PC-9 (cell line): ENCODE measurements around the gene KMT2A. TPM values are rescaled to one million over a fixed set of nuclear protein-coding genes. Genes with fewer than 3 reads are reported as not detected.

Experiments
- BruUV-seq: library from RNA; stranded (reverse); fragments of 400-500 nt; replicated peaks from 2 replicates; lab custom pipeline; 2021; lab: Mats Ljungman, UMichigan
- CTCF ChIA-PET: fragments of 300-600 bp; sonication (Branson Sonifier 250); formaldehyde crosslinking; loops from one replicate; lab custom pipeline; 2022; ENCODE audit warnings: antibody characterized with exemption; lab: Charles Lee
- POLR2A ChIA-PET: fragments of 300-600 bp; sonication (Branson Sonifier 250); formaldehyde crosslinking; loops from one replicate; lab custom pipeline; 2022; ENCODE audit warnings: antibody characterized with exemption; ENCODE audit not compliant: unreplicated experiment; lab: Charles Lee
- DNase-seq, 2 experiments: peaks; one replicate each; pipeline versions ENCODE4 v3.0.0 to v3.0.0-alpha.2; 2015 to 2022; ENCODE audit warnings: mixed read lengths in 1 of 2
- H2AFZ ChIP-seq: fragments of 200-600 bp; sonication (generic); 2 replicates; pipeline ENCODE4 v1.8.1; 2017; ENCODE audit warnings: antibody characterized with exemption
- H3F3A ChIP-seq: fragments of 200-600 bp; sonication (generic); 2 replicates; pipeline ENCODE4 v1.8.1; 2017; ENCODE audit warnings: antibody characterized with exemption, mild to moderate bottlenecking, low read depth; ENCODE audit not compliant: insufficient read depth
- H3K27ac ChIP-seq: fragments of 200-600 bp; sonication (generic); 2 replicates; pipeline ENCODE4 v1.6.1; 2016; ENCODE audit warnings: mixed run types
- H3K27me3 ChIP-seq: fragments of 200-600 bp; sonication (generic); 2 replicates; pipeline ENCODE4 v1.6.1; 2016; ENCODE audit warnings: low read depth, mixed run types; ENCODE audit not compliant: insufficient read depth
- H3K36me3 ChIP-seq: fragments of 200-600 bp; sonication (generic); 2 replicates; pipeline ENCODE4 v1.6.1; 2016; ENCODE audit warnings: low read depth, mixed run types
- H3K4me1 ChIP-seq: fragments of 200-600 bp; sonication (generic); replicated peaks from 2 replicates; pipeline ENCODE4 v1.6.1; 2016; ENCODE audit warnings: mixed run types; ENCODE audit not compliant: insufficient read depth
- H3K4me2 ChIP-seq: fragments of 200-600 bp; sonication (generic); 2 replicates; pipeline ENCODE4 v1.6.1; 2017; ENCODE audit warnings: mixed run types
- H3K4me3 ChIP-seq: fragments of 200-600 bp; sonication (generic); 2 replicates; pipeline ENCODE4 v1.6.1; 2016; ENCODE audit warnings: mixed run types
- H3K79me2 ChIP-seq: fragments of 200-600 bp; sonication (generic); 2 replicates; pipeline ENCODE4 v1.6.1; 2017; ENCODE audit warnings: low read depth, mixed run types
- H3K9me2 ChIP-seq: fragments of 200-600 bp; sonication (generic); 2 replicates; pipeline ENCODE4 v1.8.1; 2017; ENCODE audit warnings: mild to moderate bottlenecking; ENCODE audit not compliant: insufficient read depth
- H3K9me3 ChIP-seq: fragments of 200-600 bp; sonication (generic); 2 replicates; pipeline ENCODE4 v1.8.1; 2016; ENCODE audit warnings: low read depth; ENCODE audit not compliant: insufficient read depth
- H4K20me1 ChIP-seq: fragments of 200-600 bp; sonication (generic); 2 replicates; pipeline ENCODE4 v1.8.1; 2017; ENCODE audit not compliant: insufficient read depth
- CTCF ChIP-seq: fragments of 200-600 bp; sonication (generic); conservative IDR thresholded peaks from 2 replicates; pipeline ENCODE4 v1.6.1; 2017; ENCODE audit warnings: mixed run types, antibody characterized with exemption, mild to moderate bottlenecking, moderate library complexity
- EZH2 ChIP-seq: fragments of 200-600 bp; sonication (generic); IDR thresholded peaks from 2 replicates; pipeline ENCODE4 v1.8.0; 2017; ENCODE audit warnings: antibody characterized with exemption, low read depth
- intact Hi-C: fragments of 100-400 bp; cut with micrococcal nuclease; formaldehyde crosslinking; loops from one replicate; pipeline ENCODE4 v1.10.0; 2022; ENCODE audit not compliant: unreplicated experiment
- total RNA-seq: library from RNA; stranded (reverse); gene quantifications from 2 replicates; pipeline ENCODE4 v1.2.3, GENCODE V29; 2021

The KMT2A gene
- total RNA-seq, 1 experiment from 2014 or later = 80.3 TPM

GRCh38 chr11:118572061-118572980 lies 136.0 kb downstream of the KMT2A start, which contains the start of gene ARCN1:
TSS of gene ARCN1 (plus strand) at chr11:118572409. CDS start at chr11:118572548, 139 bp downstream.
- CTCF ChIA-PET = interaction anchor here (0.5 kb wide), 1 partner anchor 49 kb away, joined by 3 read pairs; no protein-coding TSS in a partner anchor
- Histone ChIP-seq H3K4me3 (peak within 1 kb of the TSS; percentile 98), H3F3A (peaks cover 18% of the 10 kb centered on the region; the same call in 1 of the 2 replicates), H3K27ac (peak within 1 kb of the TSS; percentile 83), H3K9me3 (no peaks in the 10 kb centered on the region), H4K20me1 (peaks cover 44% of the 10 kb centered on the region), H3K27me3 (no peaks in the 10 kb centered on the region), H2AFZ (peak within 1 kb of the TSS; percentile 94), H3K4me1 (peaks cover 28% of the 10 kb centered on the region), H3K36me3 (peaks cover 5% of the 10 kb centered on the region; the same call in 1 of the 2 replicates), H3K9me2 (no peaks in the 10 kb centered on the region), H3K4me2 (peak within 1 kb of the TSS; percentile 95), H3K79me2 (peaks cover 59% of the 10 kb centered on the region)
- POLR2A ChIA-PET = interaction anchor here (0.7 kb wide), 2 partner anchors 307 to 907 kb away, joined by 5 to 7 read pairs; no protein-coding TSS in a partner anchor
- no peak for TF ChIP-seq CTCF
- no peak for TF ChIP-seq EZH2
- intact Hi-C loops = loop anchor here (2.0 kb wide), 1 partner anchor 428 kb away; no protein-coding TSS in a partner anchor
- DNase-seq = peak; percentile 56 to 61
- no TSS peak for BruUV-seq

- DNase-seq = peak in 1 of 2 experiments; percentile 63
- H3K36me3 ChIP-seq = peaks cover 5% of the 10 kb centered on the region; the same call in 1 of the 2 replicates
- no peaks in the 10 kb centered on the region for H3K9me2 ChIP-seq
- peak overlapping the region; percentile 98 for H3K4me3 ChIP-seq
- POLR2A ChIA-PET = interaction anchor here (0.6 to 0.7 kb wide), 2 partner anchors 84 to 308 kb away, joined by 3 to 7 read pairs; no protein-coding TSS in a partner anchor
- TF ChIP-seq EZH2 (no peak), CTCF (no peak)
- CTCF ChIA-PET = interaction anchor here (0.5 to 0.6 kb wide), 2 partner anchors 32 to 48 kb away, joined by 3 read pairs; no protein-coding TSS in a partner anchor
- peaks cover 50% of the 10 kb centered on the region for H4K20me1 ChIP-seq
- peaks cover 28% of the 10 kb centered on the region for H3K4me1 ChIP-seq
- TSS peak; percentile 63 for BruUV-seq
- peak overlapping the region; percentile 94 for H2AFZ ChIP-seq
- peaks cover 67% of the 10 kb centered on the region for H3K79me2 ChIP-seq
- H3K27me3 ChIP-seq = no peaks in the 10 kb centered on the region
- intact Hi-C loops = loop anchor here (2.0 kb wide), 1 partner anchor 428 kb away; no protein-coding TSS in a partner anchor
- H3K9me3 ChIP-seq = no peaks in the 10 kb centered on the region
- H3K4me2 ChIP-seq = peak overlapping the region; percentile 95
- peaks cover 18% of the 10 kb centered on the region; the same call in 1 of the 2 replicates for H3F3A ChIP-seq
- H3K27ac ChIP-seq = peak overlapping the region; percentile 83
These were observed 136.8 kb downstream of the KMT2A start for GRCh38 chr11:118572981-118573550.

GRCh38 chr11:118574636-118575035 lies 138.3 kb downstream of the KMT2A start:
- intact Hi-C loops = no loop called here
- peaks cover 18% of the 10 kb centered on the region; the same call in 1 of the 2 replicates for H3F3A ChIP-seq
- ChIA-PET CTCF (no interaction called here), POLR2A (no interaction called here)
- H3K4me2 ChIP-seq = peak overlapping the region; percentile 95; the same call in 1 of the 2 replicates
- no peak for TF ChIP-seq EZH2
- H3K9me2 ChIP-seq = no peaks in the 10 kb centered on the region
- no peak overlapping the region; the same call in 1 of the 2 replicates for H3K4me3 ChIP-seq
- H3K36me3 ChIP-seq = peaks cover 5% of the 10 kb centered on the region; the same call in 1 of the 2 replicates
- no peaks in the 10 kb centered on the region for H3K27me3 ChIP-seq
- H4K20me1 ChIP-seq = peaks cover 62% of the 10 kb centered on the region
- no TSS peak for BruUV-seq
- DNase-seq = no peak
- H3K4me1 ChIP-seq = peaks cover 28% of the 10 kb centered on the region
- H3K79me2 ChIP-seq = peaks cover 79% of the 10 kb centered on the region
- H3K9me3 ChIP-seq = no peaks in the 10 kb centered on the region
- no peak overlapping the region for H3K27ac ChIP-seq
- no peak overlapping the region for H2AFZ ChIP-seq

Other genes starting within 250 kb of the KMT2A start
- not detected in 2 replicates for gene JAML, start 211.5 kb upstream of the KMT2A start, total RNA-seq
- gene MPZL3, start 184.1 kb upstream of the KMT2A start, total RNA-seq = 13.4 and 16.8 TPM in 2 replicates
- 39.4 and 43.1 TPM in 2 replicates for gene MPZL2, start 172.2 kb upstream of the KMT2A start, total RNA-seq
- not detected in 2 replicates for gene CD3E, start 131.8 kb upstream of the KMT2A start, total RNA-seq
- gene CD3D, start 93.8 kb upstream of the KMT2A start, total RNA-seq = not detected in 2 replicates
- gene CD3G, start 92.1 kb upstream of the KMT2A start, total RNA-seq = not detected in 2 replicates
- gene UBE4A, start 76.9 kb upstream of the KMT2A start, total RNA-seq = 24.9 and 30.9 TPM in 2 replicates
- gene ATP5MG, start 34.9 kb upstream of the KMT2A start, total RNA-seq = 240 and 248 TPM in 2 replicates
- 0.41 and 1.4 TPM in 2 replicates for gene TTC36, start 91.0 kb downstream of the KMT2A start, total RNA-seq
- 14.1 and 21.2 TPM in 2 replicates for gene TMEM25, start 94.7 kb downstream of the KMT2A start, total RNA-seq
- 19.2 and 22.1 TPM in 2 replicates for gene IFT46, start 129.4 kb downstream of the KMT2A start, total RNA-seq
- 79.8 and 105 TPM in 2 replicates for gene ARCN1, start 135.9 kb downstream of the KMT2A start, total RNA-seq
- 122 and 125 TPM in 2 replicates for gene PHLDB1, start 171.1 kb downstream of the KMT2A start, total RNA-seq
- gene TREH, start 243.2 kb downstream of the KMT2A start, total RNA-seq = not detected in 2 replicates